ENCODE data around the gene KIAA1549. TPM values are rescaled to one million over a fixed set of nuclear protein-coding genes. Genes with fewer than 3 reads are reported as not detected.

Gene KIAA1549
- total and polyA plus RNA-seq, 9 of the 15 experiments (the other 6 are each of a cell fraction or from before 2014, with no cell fraction given) = 0.01 to 0.29 (median 0.07) TPM

DNA sequence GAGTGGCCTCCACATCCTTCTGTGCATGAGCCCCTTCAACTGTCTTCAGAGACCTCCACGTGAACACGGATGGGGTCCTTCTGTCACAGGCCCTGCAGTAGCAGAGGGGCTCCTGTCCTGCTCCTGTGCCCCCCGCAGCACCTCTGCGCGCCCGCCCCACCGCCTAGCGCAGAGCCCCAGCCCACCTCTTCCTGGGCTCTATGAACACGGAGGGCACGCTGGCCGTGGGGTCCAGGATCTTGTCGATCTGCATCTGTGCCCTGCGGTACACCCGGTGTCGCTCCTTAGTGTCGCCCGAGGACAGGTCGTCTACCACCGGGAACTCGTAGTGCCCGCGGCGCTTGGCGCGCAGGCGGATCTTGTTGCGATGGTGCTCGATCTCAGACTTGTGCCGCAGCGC, 111.8 kb downstream of the KIAA1549 start:
- no TSS peak for BruUV-seq (replicated peaks)
- DNase-seq (ENCODE audit: extremely low read depth in 1 of 4, low spot score in 3 of 4) (no peak), FAIRE-seq (no peak), ATAC-seq (no peak)
- no peaks in the 10 kb centered on the region for H3K9me3 ChIP-seq (replicated peaks; ENCODE audit: control insufficient read depth, insufficient read depth, low read depth, low read length)
- TF ChIP-seq PHB (CRISPR knock-in tag; IDR thresholded peaks at IDR 0.05) (0 out of 2 replicates have a peak, but pooled peaks have one; percentile 12), RBFOX2 (IDR thresholded peaks at IDR 0.05; ENCODE audit: low read depth, low read length) (no peak)
- 30% methylated on average over 29 of the region's 30 CpGs for WGBS (ENCODE audit: insufficient coverage, low coverage, missing lambda C conversion rate)
- intact Hi-C loops (cut with micrococcal nuclease) (loop anchor here (10.0 kb wide), 1 partner anchor 185 kb away; no protein-coding TSS in a partner anchor), in situ Hi-C loops (cut with MboI) (no loop called here)
- no peaks in the 10 kb centered on the region for H3K9me1 ChIP-seq (ENCODE audit: control insufficient read depth, insufficient read depth, low read length)
- H3K27me3 ChIP-seq (ENCODE audit: control insufficient read depth in 2 of 2, insufficient read depth in 2 of 2, low read length in 2 of 2) = peaks cover 41 to 66% of the 10 kb centered on the region in 2 experiments
- H3K9ac ChIP-seq (ENCODE audit: insufficient read depth in 1 of 2, low read depth in 2 of 2, low read length in 2 of 2) = no peak overlapping the region; a peak in 1 of 4 replicates
- POLR2A ChIA-PET = no interaction called here
- no peak overlapping the region for H3K4me3 ChIP-seq
- no peaks in the 10 kb centered on the region for H3K36me3 ChIP-seq (ENCODE audit: control insufficient read depth, insufficient read depth, low read length)
- H3K79me2 ChIP-seq (ENCODE audit: control insufficient read depth, insufficient read depth, low read length) = no peaks in the 10 kb centered on the region
- H2AFZ ChIP-seq (ENCODE audit: low read depth, low read length) = no peak overlapping the region
- no peak overlapping the region for H3K4me2 ChIP-seq (ENCODE audit: insufficient read depth, low read length)
- CTCF ChIA-PET (ENCODE audit: low intra/inter-chr PET ratio) = no interaction called here
- H4K20me1 ChIP-seq (replicated peaks; ENCODE audit: control insufficient read depth, insufficient read depth, low read length) = no peaks in the 10 kb centered on the region
- H3K27ac ChIP-seq (ENCODE audit: extremely low read depth, low read depth, low read length) = no peak overlapping the region
- peaks cover 3 to 18% of the 10 kb centered on the region in 2 experiments; a peak in 4 of 5 replicates for H3K4me1 ChIP-seq (replicated peaks in 1 of 2; ENCODE audit: control insufficient read depth in 2 of 2, insufficient read depth in 2 of 2, low read length in 2 of 2)

GRCh38 chr7:138868711-138869110, 112.5 kb downstream of the KIAA1549 start:
- no peaks in the 10 kb centered on the region for H3K36me3 ChIP-seq (ENCODE audit: control insufficient read depth, insufficient read depth, low read length)
- H4K20me1 ChIP-seq (replicated peaks; ENCODE audit: control insufficient read depth, insufficient read depth, low read length) = no peaks in the 10 kb centered on the region
- FAIRE-seq (no peak), ATAC-seq (no peak), DNase-seq (ENCODE audit: extremely low read depth in 1 of 4, low spot score in 3 of 4) (no peak)
- no peak overlapping the region for H2AFZ ChIP-seq (ENCODE audit: low read depth, low read length)
- no peaks in the 10 kb centered on the region for H3K9me1 ChIP-seq (ENCODE audit: control insufficient read depth, insufficient read depth, low read length)
- no peak overlapping the region for H3K27ac ChIP-seq (ENCODE audit: extremely low read depth, low read depth, low read length)
- CTCF ChIA-PET (ENCODE audit: low intra/inter-chr PET ratio) = no interaction called here
- no peaks in the 10 kb centered on the region for H3K9me3 ChIP-seq (replicated peaks; ENCODE audit: control insufficient read depth, insufficient read depth, low read depth, low read length)
- H3K4me3 ChIP-seq = no peak overlapping the region
- BruUV-seq (replicated peaks) = no TSS peak
- H3K4me2 ChIP-seq (ENCODE audit: insufficient read depth, low read length) = no peak overlapping the region
- no peak overlapping the region; a peak in 1 of 4 replicates for H3K9ac ChIP-seq (ENCODE audit: insufficient read depth in 1 of 2, low read depth in 2 of 2, low read length in 2 of 2)
- POLR2A ChIA-PET = no interaction called here
- under 1% methylated on average over 14 of the region's 14 CpGs for WGBS (ENCODE audit: insufficient coverage, low coverage, missing lambda C conversion rate)
- in situ Hi-C loops (cut with MboI) (no loop called here), intact Hi-C loops (cut with micrococcal nuclease) (loop anchor here (10.0 kb wide), 1 partner anchor 184 kb away; no protein-coding TSS in a partner anchor)
- no peak for TF ChIP-seq ZNF311 (CRISPR knock-in tag; IDR thresholded peaks at IDR 0.05)
- H3K4me1 ChIP-seq (replicated peaks in 1 of 2; ENCODE audit: control insufficient read depth in 2 of 2, insufficient read depth in 2 of 2, low read length in 2 of 2) = peaks cover 3 to 18% of the 10 kb centered on the region in 2 experiments; a peak in 4 of 5 replicates
- H3K79me2 ChIP-seq (ENCODE audit: control insufficient read depth, insufficient read depth, low read length) = no peaks in the 10 kb centered on the region
- H3K27me3 ChIP-seq (ENCODE audit: control insufficient read depth in 2 of 2, insufficient read depth in 2 of 2, low read length in 2 of 2) = peaks cover 41 to 72% of the 10 kb centered on the region in 2 experiments
